ENCODE results near the gene SRRM4.

SRRM4 gene

GRCh38 chr12:119134284-119135072 is 153.1 kb downstream of the SRRM4 start:
- TF ChIP-seq NFRKB (IDR thresholded peaks at IDR 0.05) = no peak
- no peak for TF ChIP-seq LEF1 (IDR thresholded peaks at IDR 0.05; ENCODE audit: borderline replicate concordance)
- no peak for TF ChIP-seq ARNT (IDR thresholded peaks at IDR 0.05)
- TF ChIP-seq SUZ12 (IDR thresholded peaks at IDR 0.05) = no peak
- no peak for TF ChIP-seq FOXA1 (IDR thresholded peaks at IDR 0.05)
- no peak for TF ChIP-seq FOXK2 (IDR thresholded peaks at IDR 0.05)
- no peak for TF ChIP-seq TARDBP (IDR thresholded peaks at IDR 0.05)
- DNase-seq (ENCODE audit: extremely low spot score) = no peak
- CTCF ChIA-PET = no interaction called here
- POLR2A ChIA-PET = no interaction called here

- CTCF ChIA-PET = no interaction called here
- POLR2A ChIA-PET = no interaction called here
- no peak for TF ChIP-seq TARDBP (IDR thresholded peaks at IDR 0.05)
- TF ChIP-seq FOXK2 (IDR thresholded peaks at IDR 0.05) = no peak
- no peak for TF ChIP-seq SP1 (IDR thresholded peaks at IDR 0.05)
- no peak for TF ChIP-seq FOXM1 (IDR thresholded peaks at IDR 0.05; ENCODE audit: borderline replicate concordance)
- TF ChIP-seq CTBP1 (IDR thresholded peaks at IDR 0.05; ENCODE audit: borderline replicate concordance) = no peak
- TF ChIP-seq ELF4 (IDR thresholded peaks at IDR 0.05) = no peak
- no peak for TF ChIP-seq SUZ12 (IDR thresholded peaks at IDR 0.05)
- no peak for TF ChIP-seq ZNF384 (IDR thresholded peaks at IDR 0.05)
- DNase-seq (ENCODE audit: extremely low spot score) = no peak
Measured at GRCh38 chr12:119136811-119137410, 155.6 kb downstream of the SRRM4 start.

- POLR2A ChIA-PET = no interaction called here
- TF ChIP-seq LEF1 (IDR thresholded peaks at IDR 0.05; ENCODE audit: borderline replicate concordance) (no peak), TARDBP (IDR thresholded peaks at IDR 0.05) (no peak), FOXK2 (IDR thresholded peaks at IDR 0.05) (no peak), FOXM1 (IDR thresholded peaks at IDR 0.05; ENCODE audit: borderline replicate concordance) (no peak), L3MBTL2 (conservative IDR thresholded peaks at IDR 0.05) (no peak), FOXA1 (IDR thresholded peaks at IDR 0.05) (no peak)
- no peak for DNase-seq (ENCODE audit: extremely low spot score)
- CTCF ChIA-PET = no interaction called here
Measured at GRCh38 chr12:119139448-119139847, 158.1 kb downstream of the SRRM4 start.

GRCh38 chr12:119145367-119145766 is 164.0 kb downstream of the SRRM4 start:
- TF ChIP-seq FOXK2 (IDR thresholded peaks at IDR 0.05) = no peak
- no peak for TF ChIP-seq SUZ12 (IDR thresholded peaks at IDR 0.05)
- no peak for TF ChIP-seq ELF4 (IDR thresholded peaks at IDR 0.05)
- no peak for TF ChIP-seq ZNF384 (IDR thresholded peaks at IDR 0.05)
- TF ChIP-seq BHLHE40 (IDR thresholded peaks at IDR 0.05; ENCODE audit: borderline replicate concordance) = no peak
- no peak for TF ChIP-seq LEF1 (IDR thresholded peaks at IDR 0.05; ENCODE audit: borderline replicate concordance)
- no peak for TF ChIP-seq L3MBTL2 (conservative IDR thresholded peaks at IDR 0.05)
- TF ChIP-seq SP1 (IDR thresholded peaks at IDR 0.05) = no peak
- no peak for TF ChIP-seq HDGF (IDR thresholded peaks at IDR 0.05; ENCODE audit: borderline replicate concordance)
- no peak for TF ChIP-seq TARDBP (IDR thresholded peaks at IDR 0.05)
- no peak for TF ChIP-seq FOXA1 (IDR thresholded peaks at IDR 0.05)
- no peak for TF ChIP-seq PKNOX1 (IDR thresholded peaks at IDR 0.05)
- TF ChIP-seq CTBP1 (IDR thresholded peaks at IDR 0.05; ENCODE audit: borderline replicate concordance) = no peak
- ChIA-PET CTCF (no interaction called here), POLR2A (no interaction called here)
- DNase-seq (ENCODE audit: extremely low spot score) = no peak

GRCh38 chr12:119147847-119148448 is 166.6 kb downstream of the SRRM4 start:
- no peak for TF ChIP-seq NFRKB (IDR thresholded peaks at IDR 0.05)
- TF ChIP-seq FOXK2 (IDR thresholded peaks at IDR 0.05) = no peak
- no peak for TF ChIP-seq BHLHE40 (IDR thresholded peaks at IDR 0.05; ENCODE audit: borderline replicate concordance)
- TF ChIP-seq SP1 (IDR thresholded peaks at IDR 0.05) = no peak
- no peak for TF ChIP-seq PKNOX1 (IDR thresholded peaks at IDR 0.05)
- TF ChIP-seq L3MBTL2 (conservative IDR thresholded peaks at IDR 0.05) = no peak
- TF ChIP-seq LEF1 (IDR thresholded peaks at IDR 0.05; ENCODE audit: borderline replicate concordance) = no peak
- TF ChIP-seq ZNF384 (IDR thresholded peaks at IDR 0.05) = no peak
- no peak for TF ChIP-seq ARNT (IDR thresholded peaks at IDR 0.05)
- TF ChIP-seq TARDBP (IDR thresholded peaks at IDR 0.05) = no peak
- no peak for TF ChIP-seq HDGF (IDR thresholded peaks at IDR 0.05; ENCODE audit: borderline replicate concordance)
- TF ChIP-seq FOXM1 (IDR thresholded peaks at IDR 0.05; ENCODE audit: borderline replicate concordance) = no peak
- TF ChIP-seq FOXA1 (IDR thresholded peaks at IDR 0.05) = no peak
- TF ChIP-seq CTBP1 (IDR thresholded peaks at IDR 0.05; ENCODE audit: borderline replicate concordance) = no peak
- no peak for TF ChIP-seq SUZ12 (IDR thresholded peaks at IDR 0.05)
- no peak for TF ChIP-seq ELF4 (IDR thresholded peaks at IDR 0.05)
- ChIA-PET POLR2A (no interaction called here), CTCF (no interaction called here)
- no peak for DNase-seq (ENCODE audit: extremely low spot score)

- no peak for DNase-seq (ENCODE audit: extremely low spot score)
- CTCF ChIA-PET = no interaction called here
- POLR2A ChIA-PET = no interaction called here
- TF ChIP-seq SP1 (IDR thresholded peaks at IDR 0.05) = no peak
Measured at GRCh38 chr12:119149270-119149669, 167.9 kb downstream of the SRRM4 start.
